IPS-NIHi11 (cell line): ENCODE measurements around the gene TCTN1.

Experiments used
- DNase-seq: peaks from one replicate; pipeline ENCODE4 v3.0.0; 2012; ENCODE audit warnings: mixed read lengths, low spot score

TCTN1 gene

DNA sequence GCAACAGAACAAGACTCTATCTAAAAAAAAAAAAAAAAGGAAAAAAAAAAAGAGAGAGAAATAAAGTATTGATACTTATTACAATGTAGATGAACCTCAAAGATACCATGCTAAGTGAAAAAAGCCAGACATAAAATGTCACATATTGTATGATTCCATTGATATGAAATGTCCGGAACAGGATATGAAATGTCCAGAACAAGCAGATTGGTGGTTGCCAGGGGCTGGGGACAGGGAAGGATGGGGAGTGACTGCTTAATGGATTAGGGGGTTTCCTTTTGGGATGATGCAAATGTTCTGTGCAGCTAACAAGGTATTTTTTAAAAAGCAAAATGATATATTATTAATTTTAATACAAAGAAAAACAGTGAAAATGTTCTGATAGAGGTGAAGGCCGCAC is 70.0 kb downstream of the TCTN1 start:
- no peak for DNase-seq

DNA sequence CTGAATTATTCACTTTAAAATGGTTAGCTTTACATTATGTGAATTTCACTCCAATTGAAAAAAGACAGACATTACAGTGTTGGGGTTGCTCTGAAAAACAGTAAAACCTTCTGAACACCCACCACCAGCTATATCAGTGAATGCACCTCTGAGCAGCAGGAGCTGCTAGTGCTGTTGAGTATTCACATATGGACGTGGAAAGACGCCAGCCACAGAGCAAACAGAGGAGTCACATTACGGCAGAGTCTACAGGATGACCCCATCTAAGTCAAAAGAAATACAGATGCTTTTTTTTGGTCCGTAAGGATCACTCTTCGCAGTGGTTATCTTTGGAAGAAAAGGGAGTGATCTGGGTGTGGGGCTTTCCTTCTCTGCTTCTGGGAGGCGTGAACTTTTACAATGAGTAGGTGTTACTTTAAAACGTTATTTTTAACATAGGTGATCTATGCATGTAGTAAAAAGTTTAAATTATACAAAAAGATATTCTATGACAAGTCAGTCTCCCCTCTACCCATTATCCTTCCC is 70.4 kb downstream of the TCTN1 start:
- no peak for DNase-seq

DNA sequence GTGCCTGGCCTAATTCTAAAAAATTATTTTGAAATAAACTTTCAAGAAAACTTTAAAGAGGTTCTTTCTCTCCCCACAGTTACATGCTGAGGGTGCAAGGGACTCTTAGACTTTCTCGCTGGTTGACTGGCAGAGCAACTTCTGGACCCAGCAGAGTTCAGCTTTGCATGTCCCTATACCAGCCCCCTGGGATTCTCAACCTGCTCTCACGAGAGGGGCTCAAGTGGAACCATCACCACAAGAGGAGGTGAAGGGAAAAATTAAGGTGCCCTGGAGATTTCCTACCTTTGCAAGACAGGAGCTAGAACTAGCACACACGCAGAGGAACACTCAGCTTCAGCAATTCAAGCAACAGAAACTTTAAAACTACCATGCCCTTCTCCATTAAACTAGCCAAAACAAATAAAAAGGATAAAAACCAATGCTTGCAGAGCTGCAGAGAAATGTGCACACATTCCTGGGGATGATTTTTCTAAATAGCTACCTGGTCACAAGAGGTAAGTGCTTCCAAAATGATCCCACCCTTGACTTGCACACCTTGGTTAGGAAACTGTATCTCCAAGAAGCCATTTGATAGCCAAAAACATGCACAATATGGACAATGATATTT is 72.5 kb downstream of the TCTN1 start:
- DNase-seq: no peak

DNA sequence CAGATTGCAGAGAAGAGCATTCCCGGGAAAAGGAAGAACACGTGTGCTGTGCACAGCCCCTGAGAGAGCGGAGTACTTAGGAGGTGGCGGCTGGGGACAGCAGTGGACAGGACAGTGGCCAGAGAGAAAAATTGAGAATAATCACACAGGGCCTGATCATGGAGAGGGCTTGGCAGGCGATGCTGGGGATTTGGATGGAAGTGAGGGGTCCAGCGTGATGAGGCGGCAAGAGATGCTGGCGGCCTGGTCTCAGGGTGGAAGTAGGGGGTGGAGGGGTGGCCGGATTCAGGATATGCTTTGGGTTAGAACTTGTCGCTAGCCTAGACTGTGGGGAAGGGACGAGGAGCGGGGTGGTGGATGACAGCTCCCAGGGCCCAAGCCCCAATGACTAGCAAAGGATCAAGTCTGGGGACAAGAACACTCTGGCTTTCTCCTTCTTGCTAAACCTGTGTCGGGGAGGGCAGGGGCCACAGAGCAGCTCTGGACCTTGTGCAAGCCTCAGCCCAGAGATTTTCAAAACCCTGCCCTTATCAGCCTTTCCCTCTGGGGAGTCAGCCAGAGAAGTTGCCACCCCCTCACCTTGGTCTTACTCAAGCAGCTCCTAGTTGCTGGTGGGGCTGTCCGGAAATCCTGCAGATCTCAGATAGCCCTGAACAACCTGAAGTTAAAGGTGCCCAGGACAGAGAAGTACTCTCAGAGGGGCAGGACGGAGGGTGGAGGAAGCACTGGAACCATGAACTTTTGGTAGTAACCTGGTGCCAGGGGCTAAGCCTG is 73.7 kb downstream of the TCTN1 start:
- DNase-seq: no peak

DNA sequence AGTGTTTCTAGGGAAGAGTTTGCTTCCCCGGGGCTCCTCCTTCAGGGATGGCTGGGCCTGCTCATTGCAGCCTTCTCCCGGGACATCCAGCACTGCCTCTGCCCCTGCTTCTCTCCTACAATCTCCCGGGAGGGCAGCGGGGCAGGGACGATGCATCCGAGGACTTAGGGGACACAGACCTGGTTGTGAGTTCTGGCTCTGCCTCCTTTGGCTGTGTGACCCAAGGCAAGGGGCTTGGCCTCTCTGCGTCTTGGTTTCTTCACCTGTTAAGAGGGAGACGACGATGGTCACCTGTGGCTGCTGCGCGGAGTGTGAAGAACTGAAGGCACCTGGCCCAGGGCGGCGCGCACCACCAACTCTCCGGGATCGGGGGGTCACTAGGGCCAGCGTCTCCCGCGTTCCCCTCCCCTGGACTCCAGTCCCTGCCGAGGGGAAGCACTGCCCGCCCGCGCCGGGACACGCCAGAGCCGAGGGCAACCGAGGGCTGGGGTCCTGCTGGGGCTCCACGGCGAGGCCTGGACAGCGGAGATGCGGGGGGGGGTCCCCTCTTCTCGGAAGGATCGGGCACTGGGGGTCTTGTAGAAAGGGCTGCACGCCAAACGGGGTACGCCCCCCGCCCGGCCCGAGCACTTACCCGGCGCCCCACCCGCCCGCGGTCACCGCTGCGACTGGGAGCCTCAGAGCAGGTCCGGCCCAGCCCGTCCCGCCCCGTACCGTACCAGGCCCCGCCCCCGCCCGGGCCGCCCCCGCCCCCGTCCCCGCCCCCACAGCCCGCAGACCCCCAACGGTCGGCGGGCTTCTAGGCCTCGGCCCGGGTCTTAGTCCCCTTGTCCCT is 74.7 kb downstream of the TCTN1 start, which contains the start of gene HVCN1:
HVCN1 (minus strand) TSS at position 670 of the 835 bp plus-strand sequence. CDS start 5,870 bp downstream, outside the sequence.
- DNase-seq: peak; percentile 96

DNA sequence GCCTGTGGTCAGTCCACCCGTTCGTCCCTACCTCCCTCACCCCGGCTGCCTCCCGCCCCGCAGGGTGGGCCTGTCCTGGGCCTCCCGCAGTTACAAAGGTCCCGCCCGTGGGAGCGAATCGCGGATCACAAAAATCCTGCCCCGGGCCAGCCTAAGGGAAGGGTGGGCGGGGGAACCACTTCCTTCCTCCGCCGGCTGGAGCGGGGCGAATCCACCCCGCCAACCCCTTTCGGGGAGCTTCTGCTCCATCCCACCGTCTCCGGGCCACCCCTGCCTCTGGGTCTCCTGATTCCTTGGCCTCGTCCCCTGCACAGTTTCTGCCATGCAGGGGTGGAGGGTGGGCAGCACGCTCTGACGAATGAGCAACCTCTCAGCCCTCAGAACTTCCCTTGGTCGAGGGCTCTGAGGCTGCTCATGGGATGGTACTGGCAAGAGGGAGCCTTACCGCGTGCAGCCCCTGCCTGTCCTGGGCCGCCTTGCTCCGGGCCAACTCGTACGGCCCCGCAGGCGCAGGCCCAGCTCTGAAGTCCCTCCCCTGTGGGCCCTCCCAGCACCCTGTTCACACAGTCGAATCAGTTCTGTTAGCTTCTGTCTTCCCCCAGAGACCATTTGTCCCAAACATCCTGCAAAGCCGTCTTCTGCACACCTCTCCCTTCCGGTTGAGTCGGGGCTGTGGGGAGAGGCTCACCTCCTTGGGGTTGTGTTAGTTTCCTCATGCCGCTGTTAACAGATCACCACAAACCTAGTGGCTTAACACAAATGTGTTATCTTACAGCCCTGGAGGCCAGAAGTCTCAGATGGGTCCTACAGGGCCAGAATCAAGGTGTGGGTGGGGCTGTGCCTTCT is 75.6 kb downstream of the TCTN1 start:
- DNase-seq: peak; percentile 79

DNA sequence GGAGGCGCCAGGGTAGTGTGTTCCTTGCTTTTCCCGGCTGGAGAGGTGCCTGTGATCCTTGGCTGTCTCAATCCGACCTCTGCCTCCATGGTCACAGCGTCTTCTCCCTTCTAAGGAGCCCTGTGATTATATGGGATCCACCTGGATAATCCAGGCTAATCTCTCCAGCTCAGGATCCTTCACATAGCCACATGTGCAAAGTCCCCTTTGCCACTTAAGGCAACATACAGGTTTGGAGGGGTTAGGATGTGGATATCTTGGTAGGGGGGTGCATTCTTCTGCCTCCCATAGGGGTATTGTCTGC is 76.2 kb downstream of the TCTN1 start:
- DNase-seq: no peak

DNA sequence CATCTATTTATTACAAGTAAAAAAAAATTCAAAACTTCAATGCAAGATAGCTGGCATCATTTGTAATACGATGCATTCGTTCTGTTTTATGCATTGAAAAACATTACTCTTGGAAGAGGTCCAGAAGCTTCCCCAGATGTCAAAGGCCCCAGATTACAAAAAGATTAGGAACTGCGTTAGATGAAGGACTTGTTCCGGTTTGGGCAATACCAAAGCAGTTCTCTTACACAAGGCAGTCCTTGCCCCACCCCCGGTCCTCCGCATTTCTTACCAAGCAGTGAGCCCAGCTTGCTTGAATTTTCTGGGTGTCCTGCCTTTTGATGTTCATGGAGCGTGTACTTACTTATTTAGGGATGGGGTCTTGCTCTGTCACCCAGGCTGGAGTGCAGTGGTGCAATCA is 79.8 kb downstream of the TCTN1 start:
- no peak for DNase-seq

DNA sequence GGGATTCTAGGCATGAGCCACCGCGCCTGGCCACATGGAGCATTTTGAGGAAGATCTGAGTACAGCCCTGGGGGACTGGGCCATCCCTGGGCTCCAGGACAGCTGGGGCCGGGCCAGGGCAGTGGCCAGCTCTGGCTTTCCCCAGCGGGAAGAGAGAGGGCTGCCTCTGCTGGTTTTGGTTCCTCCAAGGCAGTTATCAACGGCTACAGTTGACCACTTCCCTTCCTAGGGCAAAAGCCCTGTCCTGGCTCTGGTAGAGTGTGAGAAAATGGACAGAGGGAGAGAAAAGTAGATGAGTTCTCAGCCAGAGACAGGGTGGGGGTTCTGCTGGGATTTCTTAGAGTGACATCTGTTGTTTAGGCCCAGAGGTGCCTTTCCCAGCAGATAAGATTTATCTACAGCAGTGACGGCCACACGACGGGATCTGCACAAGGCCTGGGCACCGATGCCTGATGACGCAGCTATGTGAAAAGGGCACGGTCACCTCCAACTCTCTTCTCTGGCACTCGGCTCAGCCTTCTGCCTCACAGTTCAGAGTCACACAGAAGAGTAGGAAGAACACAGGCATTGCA is 80.5 kb downstream of the TCTN1 start:
- DNase-seq: no peak

DNA sequence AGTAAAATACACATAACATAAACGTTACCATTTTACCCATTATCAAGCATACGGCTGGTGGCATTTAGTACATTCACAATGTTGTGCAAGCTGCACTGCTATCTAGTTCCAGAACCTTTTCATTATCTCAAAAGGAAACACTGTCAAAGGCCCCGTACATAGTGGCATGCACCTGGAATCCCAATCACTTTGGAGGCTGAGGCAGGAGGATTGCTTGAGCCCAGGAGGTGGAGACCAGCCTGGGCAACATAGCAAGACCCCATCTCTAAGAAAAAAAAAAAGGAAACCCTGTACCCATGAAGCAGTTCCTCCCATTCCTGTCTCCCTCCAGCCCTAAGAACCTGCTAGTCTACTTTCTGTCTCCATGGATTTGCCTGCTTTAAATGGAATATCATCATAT is 82.4 kb downstream of the TCTN1 start:
- no peak for DNase-seq

DNA sequence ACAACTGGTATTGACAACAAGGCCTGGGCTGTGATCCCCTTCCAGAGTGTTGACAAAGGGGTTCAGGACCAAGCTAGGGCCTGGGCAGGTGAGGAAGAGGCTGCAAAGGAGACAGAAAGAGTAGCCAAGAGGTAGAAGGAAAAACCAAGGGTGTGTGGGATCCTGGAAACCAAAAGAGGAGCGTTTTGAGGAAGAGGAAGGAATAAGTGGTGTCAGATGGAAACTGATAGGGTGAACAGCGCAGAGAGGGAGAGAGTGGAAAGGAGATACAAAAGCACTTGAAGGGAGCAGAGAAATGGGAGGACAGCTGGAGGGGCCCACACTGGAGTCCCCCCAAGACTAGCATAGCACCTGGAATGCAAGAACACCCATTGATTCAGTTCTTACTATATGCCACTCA is 83.3 kb downstream of the TCTN1 start:
- DNase-seq: no peak

DNA sequence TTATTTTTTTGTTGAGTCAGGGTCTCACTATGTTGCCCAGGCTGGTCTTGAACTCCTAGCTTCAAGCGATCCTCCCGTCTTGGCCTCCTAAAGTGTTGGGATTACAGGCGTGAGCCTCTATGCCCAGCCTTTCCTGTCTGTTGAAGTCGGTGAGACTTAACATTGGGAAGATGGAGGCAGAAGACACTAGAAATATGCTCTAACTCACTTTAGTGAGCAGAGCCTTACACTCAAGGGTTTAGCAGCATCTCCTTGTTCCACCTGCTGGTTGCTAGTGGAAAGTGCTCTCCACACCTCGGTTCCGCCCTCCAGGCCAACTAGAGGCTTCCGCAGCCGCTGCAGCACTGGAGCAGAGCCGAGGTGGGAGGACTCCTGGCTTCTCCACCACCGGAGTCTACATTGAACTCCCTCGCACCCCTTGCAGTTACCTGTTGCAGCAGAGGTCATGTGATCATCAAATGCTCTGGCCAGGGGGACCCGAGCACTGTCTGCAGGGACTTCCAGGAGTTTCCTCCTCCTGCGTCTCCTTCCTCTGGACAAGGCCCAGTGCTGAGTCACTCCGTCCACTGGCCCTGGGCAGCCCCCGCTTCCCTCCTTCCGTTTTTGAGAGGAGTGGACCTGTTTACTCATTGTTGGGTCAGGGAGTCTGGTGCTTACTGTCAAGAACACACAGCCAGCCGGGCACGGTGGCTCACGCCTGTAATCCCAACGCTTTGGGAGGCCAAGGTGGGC is 84.4 kb downstream of the TCTN1 start:
- DNase-seq: peak; percentile 80
